Kidney (tissue), 14 donors: ENCODE measurements around the gene ALDH1B1. TPM values are rescaled to one million over a fixed set of nuclear protein-coding genes. Genes with fewer than 3 reads are reported as not detected.
"Not testable (repeated sequence)": the region's sequence is repeated elsewhere in the genome, so short reads cannot be mapped to it uniquely, and the experiment has no call there.

Experiments
- DNase-seq, 5 donors: peaks; one replicate each; pipeline ENCODE4 v3.0.0-alpha.2; 2013 to 2020
- FAIRE-seq: peaks from 2 replicates; lab custom pipeline; 2012; peaks lifted over from hg19 to GRCh38; lab: Jason Lieb, UNC
- H3K27ac ChIP-seq, 2 donors: one replicate each; pipeline ENCODE4 v1.7.0; 2013; ENCODE audit warnings: low read depth in 2 of 2, low read length in 2 of 2, inconsistent platforms in 1 of 2
- H3K27me3 ChIP-seq: one replicate; pipeline ENCODE4 v1.7.1; 2013; ENCODE audit warnings: low read length, inconsistent platforms; ENCODE audit not compliant: control insufficient read depth, insufficient read depth
- H3K36me3 ChIP-seq, 3 donors: one replicate each; pipeline versions ENCODE4 v1.7.0 to v1.7.1; 2013; ENCODE audit warnings: low read length in 3 of 3, control low read depth in 1 of 3, inconsistent platforms in 1 of 3; ENCODE audit not compliant: insufficient read depth in 3 of 3, control insufficient read depth in 2 of 3
- H3K4me1 ChIP-seq, 3 donors: one replicate each; pipeline versions ENCODE4 v1.7.0 to v1.7.1; 2013; ENCODE audit warnings: low read length in 3 of 3, inconsistent platforms in 1 of 3, low read depth in 1 of 3; ENCODE audit not compliant: control insufficient read depth in 2 of 3, insufficient read depth in 2 of 3
- H3K4me3 ChIP-seq, 3 donors: one replicate each; pipeline versions ENCODE4 v1.7.0 to v1.8.1; 2013; ENCODE audit warnings: low read length in 3 of 3, control low read depth in 1 of 3, inconsistent platforms in 1 of 3
- H3K9ac ChIP-seq, 3 donors: one replicate each; pipeline versions ENCODE4 v1.7.0 to v1.7.1; 2013; ENCODE audit warnings: low read length in 3 of 3, control low read depth in 1 of 3, inconsistent platforms in 1 of 3
- H3K9me3 ChIP-seq, 3 donors: one replicate each; pipeline versions ENCODE4 v1.7.0 to v1.7.1; 2013; ENCODE audit warnings: low read length in 3 of 3, control low read depth in 1 of 3, inconsistent platforms in 1 of 3; ENCODE audit not compliant: control insufficient read depth in 2 of 3, insufficient read depth in 1 of 3
- intact Hi-C: fragments of 100-400 bp; cut with DNase I; formaldehyde crosslinking; loops from one replicate; pipeline ENCODE4 v1.11.1; 2022
- polyA plus RNA-seq: library from polyadenylated mRNA; stranded (reverse); fragments of 350-450 nt; fragmentation: Illumina TruSeq; extraction: RNeasy Lipid Tissue Mini Kit (QIAGEN cat#74804); gene quantifications from one replicate; pipeline ENCODE4 v1.2.3, GENCODE V29; 2014; ENCODE audit warnings: low read depth, low replicate concordance; ENCODE audit not compliant: insufficient read depth
- total RNA-seq: library from RNA; stranded (reverse); fragmentation: NEBNext Ultra II Directional; extraction: Animal tissue kit (Norgen Biotek cat#: 25700); gene quantifications from one replicate; pipeline ENCODE4 v1.2.1, GENCODE V29; 2021
- TF ChIP-seq, protein P1 (sequence below): IDR thresholded peaks from 3 replicates; pipeline ENCODE4 v1.5.1; 2012; ENCODE audit warnings: mild to moderate bottlenecking, moderate library complexity, borderline replicate concordance; ENCODE audit not compliant: insufficient read depth; ENCODE audit errors: extremely low read depth
- donor health status: control.
- donor health status: control.
- donor health status: control.
- donor health status: control.
- donor health status: control.
- donor health status: DM: yes; HTN: yes; CAD: no.
- donor health status: Normal renal cell carcinoma (clear cell type).

ALDH1B1 gene
- total and polyA plus RNA-seq, 2 donors from 2014 or later = 37.7 to 74.7 TPM

DNA sequence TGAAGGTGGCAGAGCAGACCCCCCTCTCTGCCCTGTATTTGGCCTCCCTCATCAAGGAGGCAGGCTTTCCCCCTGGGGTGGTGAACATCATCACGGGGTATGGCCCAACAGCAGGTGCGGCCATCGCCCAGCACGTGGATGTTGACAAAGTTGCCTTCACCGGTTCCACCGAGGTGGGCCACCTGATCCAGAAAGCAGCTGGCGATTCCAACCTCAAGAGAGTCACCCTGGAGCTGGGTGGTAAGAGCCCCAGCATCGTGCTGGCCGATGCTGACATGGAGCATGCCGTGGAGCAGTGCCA is 3.8 kb downstream of the ALDH1B1 start:
- intact Hi-C loops = no loop called here
- H3K9me3 ChIP-seq = no peaks in the 10 kb centered on the region
- H3K9ac ChIP-seq = no peak overlapping the region
- H3K27ac ChIP-seq = no peak overlapping the region
- H3K4me3 ChIP-seq = no peak overlapping the region
- peaks cover 0 to 16% (median 6%) of the 10 kb centered on the region in 3 donors for H3K4me1 ChIP-seq
- FAIRE-seq (no peak), DNase-seq (no peak)
- H3K36me3 ChIP-seq = peaks cover 0 to 15% (median 10%) of the 10 kb centered on the region in 3 donors
- H3K27me3 ChIP-seq = no peaks in the 10 kb centered on the region
- TF ChIP-seq, protein P1, sequence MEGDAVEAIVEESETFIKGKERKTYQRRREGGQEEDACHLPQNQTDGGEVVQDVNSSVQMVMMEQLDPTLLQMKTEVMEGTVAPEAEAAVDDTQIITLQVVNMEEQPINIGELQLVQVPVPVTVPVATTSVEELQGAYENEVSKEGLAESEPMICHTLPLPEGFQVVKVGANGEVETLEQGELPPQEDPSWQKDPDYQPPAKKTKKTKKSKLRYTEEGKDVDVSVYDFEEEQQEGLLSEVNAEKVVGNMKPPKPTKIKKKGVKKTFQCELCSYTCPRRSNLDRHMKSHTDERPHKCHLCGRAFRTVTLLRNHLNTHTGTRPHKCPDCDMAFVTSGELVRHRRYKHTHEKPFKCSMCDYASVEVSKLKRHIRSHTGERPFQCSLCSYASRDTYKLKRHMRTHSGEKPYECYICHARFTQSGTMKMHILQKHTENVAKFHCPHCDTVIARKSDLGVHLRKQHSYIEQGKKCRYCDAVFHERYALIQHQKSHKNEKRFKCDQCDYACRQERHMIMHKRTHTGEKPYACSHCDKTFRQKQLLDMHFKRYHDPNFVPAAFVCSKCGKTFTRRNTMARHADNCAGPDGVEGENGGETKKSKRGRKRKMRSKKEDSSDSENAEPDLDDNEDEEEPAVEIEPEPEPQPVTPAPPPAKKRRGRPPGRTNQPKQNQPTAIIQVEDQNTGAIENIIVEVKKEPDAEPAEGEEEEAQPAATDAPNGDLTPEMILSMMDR = no peak

DNA sequence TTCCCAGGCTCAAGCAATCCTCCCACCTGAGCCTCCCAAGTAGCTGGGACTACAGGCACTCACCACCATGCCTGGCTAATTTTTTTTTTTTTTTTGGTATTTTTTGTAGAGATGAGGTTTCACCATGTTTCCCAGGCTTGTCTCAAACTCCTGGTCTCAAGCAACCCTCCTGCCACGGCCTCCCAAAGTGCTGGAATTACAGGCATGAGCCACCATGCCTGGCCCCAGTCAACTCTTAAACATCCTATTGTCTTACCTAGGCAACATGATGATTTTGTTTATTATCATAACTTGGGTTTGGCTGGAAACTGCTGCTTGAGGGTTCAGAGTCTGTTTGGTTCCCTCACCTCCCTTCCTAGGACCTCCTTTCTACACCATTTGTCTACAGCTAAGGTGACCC is 6.7 kb downstream of the ALDH1B1 start:
- H3K4me1 ChIP-seq, H3K9me3 ChIP-seq, H3K27ac ChIP-seq, H3K27me3 ChIP-seq, FAIRE-seq, DNase-seq, H3K9ac ChIP-seq, intact Hi-C loops, H3K4me3 ChIP-seq: not testable (repeated sequence)
- H3K36me3 ChIP-seq = peaks cover 0 to 15% (median 10%) of the 10 kb centered on the region in 3 donors

DNA sequence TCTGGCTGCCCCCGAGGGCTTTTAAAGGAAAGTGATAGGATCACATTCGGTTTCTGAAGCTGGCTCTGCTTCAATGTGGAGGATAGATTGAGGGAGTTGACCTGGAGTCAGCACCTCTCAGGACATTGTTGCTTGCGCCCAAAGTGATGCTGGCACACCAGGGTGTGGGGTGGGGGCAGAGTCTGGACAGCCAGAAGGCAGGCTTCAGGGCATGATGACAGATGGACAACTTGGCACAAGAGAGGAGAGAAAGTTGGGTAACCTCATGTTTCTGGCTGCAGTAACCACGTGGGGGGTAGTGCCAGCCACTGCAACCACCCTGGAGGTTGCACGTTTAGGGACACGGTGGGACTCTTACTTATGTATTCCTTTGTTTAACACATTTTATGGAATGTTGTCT is 9.5 kb downstream of the ALDH1B1 start:
- FAIRE-seq = no peak
- Histone ChIP-seq H3K36me3 (peaks cover 0 to 7% (median 0%) of the 10 kb centered on the region in 3 donors), H3K27ac (no peak overlapping the region), H3K4me3 (no peak overlapping the region), H3K4me1 (peaks cover 0 to 2% (median 0%) of the 10 kb centered on the region in 3 donors), H3K27me3 (peaks cover 2% of the 10 kb centered on the region), H3K9me3 (no peaks in the 10 kb centered on the region), H3K9ac (no peak overlapping the region)
- DNase-seq = no peak
- intact Hi-C loops = no loop called here
- TF ChIP-seq, protein P1 = no peak

DNA sequence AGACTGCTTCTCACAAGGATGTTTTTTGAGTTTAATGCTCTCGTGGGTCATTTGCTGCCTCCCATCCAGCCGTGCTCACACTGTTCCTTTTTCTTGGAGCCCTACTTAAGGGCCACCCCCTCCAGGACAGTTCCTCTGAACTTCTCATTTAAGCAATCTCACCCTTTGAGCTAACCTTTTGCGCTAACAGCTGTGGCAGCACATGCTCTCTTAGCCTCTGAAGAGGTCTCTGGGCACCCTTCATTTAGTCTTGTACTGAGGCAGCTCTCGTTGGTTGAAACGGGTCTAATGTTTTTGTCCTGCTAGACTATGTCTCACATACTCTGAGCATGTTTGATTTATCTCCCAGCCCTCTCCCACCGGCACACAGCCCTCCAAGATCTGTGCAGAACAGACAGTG is 11.8 kb downstream of the ALDH1B1 start:
- no peak overlapping the region for H3K27ac ChIP-seq

More for the DNA sequence above, 11.8 kb downstream of the ALDH1B1 start:
- Histone ChIP-seq H3K27me3 (peaks cover 2% of the 10 kb centered on the region), H3K4me1 (peaks cover 0 to 2% (median 0%) of the 10 kb centered on the region in 3 donors), H3K9ac (no peak overlapping the region), H3K36me3 (no peaks in the 10 kb centered on the region), H3K4me3 (no peak overlapping the region), H3K9me3 (no peaks in the 10 kb centered on the region)
- TF ChIP-seq, protein P1 = no peak
- intact Hi-C loops = no loop called here
- DNase-seq (no peak), FAIRE-seq (no peak)
